ENCODE data around the gene RPTOR. TPM values are rescaled to one million over a fixed set of nuclear protein-coding genes. Genes with fewer than 3 reads are reported as not detected.
A peak's percentile ranks its signal among the peaks of the same experiment; 100 is the strongest.

Gene RPTOR
- total RNA-seq, 1 donor from 2014 or later, result 21.8 TPM

DNA sequence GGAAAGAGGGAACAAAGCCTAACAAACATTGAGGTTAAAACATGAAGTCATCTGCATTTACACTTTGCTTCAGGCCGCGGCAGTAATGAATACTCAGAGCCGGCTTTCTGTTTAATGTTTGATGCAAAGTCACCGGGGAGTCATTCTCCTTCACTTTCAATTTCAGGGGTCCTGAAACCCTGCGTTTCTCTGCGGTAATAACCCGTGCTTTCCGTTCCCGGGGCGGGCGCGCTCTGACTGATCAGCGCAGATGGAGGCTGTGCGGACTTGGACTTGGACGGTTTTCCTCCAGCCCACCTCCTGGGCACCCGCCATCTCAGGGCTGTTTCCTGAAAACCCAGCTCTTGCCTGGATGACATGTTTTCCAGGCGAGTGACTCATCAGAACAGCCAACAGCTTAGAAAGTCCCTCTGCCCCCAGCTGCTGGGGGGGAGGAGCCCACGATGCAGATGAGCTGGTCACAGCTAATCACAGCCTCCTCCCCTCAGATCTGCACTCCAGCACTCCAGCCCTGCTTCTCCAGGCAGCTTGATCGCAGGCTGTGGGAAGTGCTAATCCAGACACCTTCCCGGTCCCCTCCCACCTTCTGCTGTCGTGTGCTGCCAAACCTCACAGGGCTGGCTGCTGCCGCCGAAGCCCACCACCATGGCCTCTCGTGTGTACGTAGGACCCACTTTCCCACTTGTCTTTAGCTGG, 288.4 kb downstream of the RPTOR start:
- TF ChIP-seq, protein P1, sequence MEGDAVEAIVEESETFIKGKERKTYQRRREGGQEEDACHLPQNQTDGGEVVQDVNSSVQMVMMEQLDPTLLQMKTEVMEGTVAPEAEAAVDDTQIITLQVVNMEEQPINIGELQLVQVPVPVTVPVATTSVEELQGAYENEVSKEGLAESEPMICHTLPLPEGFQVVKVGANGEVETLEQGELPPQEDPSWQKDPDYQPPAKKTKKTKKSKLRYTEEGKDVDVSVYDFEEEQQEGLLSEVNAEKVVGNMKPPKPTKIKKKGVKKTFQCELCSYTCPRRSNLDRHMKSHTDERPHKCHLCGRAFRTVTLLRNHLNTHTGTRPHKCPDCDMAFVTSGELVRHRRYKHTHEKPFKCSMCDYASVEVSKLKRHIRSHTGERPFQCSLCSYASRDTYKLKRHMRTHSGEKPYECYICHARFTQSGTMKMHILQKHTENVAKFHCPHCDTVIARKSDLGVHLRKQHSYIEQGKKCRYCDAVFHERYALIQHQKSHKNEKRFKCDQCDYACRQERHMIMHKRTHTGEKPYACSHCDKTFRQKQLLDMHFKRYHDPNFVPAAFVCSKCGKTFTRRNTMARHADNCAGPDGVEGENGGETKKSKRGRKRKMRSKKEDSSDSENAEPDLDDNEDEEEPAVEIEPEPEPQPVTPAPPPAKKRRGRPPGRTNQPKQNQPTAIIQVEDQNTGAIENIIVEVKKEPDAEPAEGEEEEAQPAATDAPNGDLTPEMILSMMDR (IDR thresholded peaks at IDR 0.05; ENCODE audit: borderline replicate concordance), result no peak
- Histone ChIP-seq H3K9me3 (replicated peaks) (no peaks in the 10 kb centered on the region), H3K27ac (replicated peaks) (peak overlapping the region; percentile 81), H3K36me3 (peaks cover 6% of the 10 kb centered on the region), H3K4me3 (peak overlapping the region; percentile 65), H3K4me1 (peaks cover 23% of the 10 kb centered on the region), H3K27me3 (ENCODE audit: low read depth) (no peaks in the 10 kb centered on the region)
- intact Hi-C loops (cut with micrococcal nuclease), result no loop called here
- peak; percentile 83 for DNase-seq

GRCh38 chr17:80833952-80834892, 289.6 kb downstream of the RPTOR start:
- Histone ChIP-seq H3K27ac (replicated peaks) (peak overlapping the region; percentile 81), H3K36me3 (peaks cover 14% of the 10 kb centered on the region), H3K27me3 (ENCODE audit: low read depth) (no peaks in the 10 kb centered on the region), H3K9me3 (replicated peaks) (no peaks in the 10 kb centered on the region), H3K4me1 (peaks cover 23% of the 10 kb centered on the region), H3K4me3 (peak overlapping the region; percentile 65)
- intact Hi-C loops (cut with micrococcal nuclease), result no loop called here
- TF ChIP-seq, protein P1 (IDR thresholded peaks at IDR 0.05; ENCODE audit: borderline replicate concordance), result no peak
- peak; percentile 76 for DNase-seq

GRCh38 chr17:80834893-80835275, 290.2 kb downstream of the RPTOR start:
- Histone ChIP-seq H3K27ac (replicated peaks) (peak overlapping the region; percentile 81), H3K9me3 (replicated peaks) (no peaks in the 10 kb centered on the region), H3K36me3 (peaks cover 14% of the 10 kb centered on the region), H3K27me3 (ENCODE audit: low read depth) (no peaks in the 10 kb centered on the region), H3K4me1 (peaks cover 23% of the 10 kb centered on the region), H3K4me3 (no peak overlapping the region)
- DNase-seq, result no peak
- intact Hi-C loops (cut with micrococcal nuclease), result no loop called here
- TF ChIP-seq, protein P1 (IDR thresholded peaks at IDR 0.05; ENCODE audit: borderline replicate concordance), result no peak

- intact Hi-C loops (cut with micrococcal nuclease), result no loop called here
- H3K36me3 ChIP-seq, result peaks cover 14% of the 10 kb centered on the region
- no peak overlapping the region for H3K27ac ChIP-seq (replicated peaks)
- no peak overlapping the region for H3K4me3 ChIP-seq
- no peaks in the 10 kb centered on the region for H3K27me3 ChIP-seq (ENCODE audit: low read depth)
- DNase-seq, result no peak
- TF ChIP-seq, protein P1 (IDR thresholded peaks at IDR 0.05; ENCODE audit: borderline replicate concordance), result no peak
- H3K9me3 ChIP-seq (replicated peaks), result no peaks in the 10 kb centered on the region
- H3K4me1 ChIP-seq, result peaks cover 23% of the 10 kb centered on the region
These were observed 291.4 kb downstream of the RPTOR start for GRCh38 chr17:80835816-80836657.

DNA sequence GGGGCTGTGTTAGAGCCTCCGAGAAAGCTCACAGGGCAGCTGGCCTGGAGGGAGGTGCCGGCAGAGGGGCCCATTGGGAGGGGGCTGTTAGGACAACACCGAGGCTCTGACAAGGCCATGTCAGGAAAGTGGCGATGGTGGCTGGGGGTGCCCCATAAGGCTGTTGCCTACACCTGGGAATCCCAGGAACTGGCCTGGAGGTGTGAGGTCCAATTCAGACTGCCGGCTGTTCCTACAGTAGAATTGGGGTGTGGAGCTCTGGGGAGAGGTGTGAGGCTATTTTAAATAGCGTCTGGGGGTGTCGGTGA, 292.0 kb downstream of the RPTOR start:
- no peak for DNase-seq
- intact Hi-C loops (cut with micrococcal nuclease), result no loop called here
- Histone ChIP-seq H3K4me1 (peaks cover 23% of the 10 kb centered on the region), H3K4me3 (no peak overlapping the region), H3K9me3 (replicated peaks) (no peaks in the 10 kb centered on the region), H3K27ac (replicated peaks) (no peak overlapping the region), H3K27me3 (ENCODE audit: low read depth) (no peaks in the 10 kb centered on the region), H3K36me3 (peaks cover 14% of the 10 kb centered on the region)
- TF ChIP-seq, protein P1 (IDR thresholded peaks at IDR 0.05; ENCODE audit: borderline replicate concordance), result no peak
